Ishikawa (cell line): ENCODE results near the gene EPAS1.

ENCODE experiments used
- TCF12 ChIP-seq: IDR thresholded peaks from 2 replicates; pipeline ENCODE4 v1.6.1; 2012; ENCODE audit warnings: low read depth
- ZBTB7A ChIP-seq: IDR thresholded peaks from 2 replicates; pipeline ENCODE4 v1.6.1; 2012; ENCODE audit warnings: low read depth

- no peak for TF ChIP-seq TCF12
- TF ChIP-seq ZBTB7A = no peak
Observed at GRCh38 chr2:46377666-46378560, 80.7 kb downstream of the EPAS1 start.
